H1 (cell line): ENCODE measurements around the gene RNFT2. TPM values are rescaled to one million over a fixed set of nuclear protein-coding genes. Genes with fewer than 3 reads are reported as not detected.

Experiments used
- CTCF ChIA-PET: fragments of 300-600 bp; sonication (Branson Sonifier 250); formaldehyde crosslinking; loops from one replicate; lab custom pipeline; 2021; ENCODE audit not compliant: partially characterized antibody; lab: Charles Lee
- POLR2A ChIA-PET: fragments of 300-600 bp; sonication (Branson Sonifier 250); formaldehyde crosslinking; loops from one replicate; lab custom pipeline; 2021; ENCODE audit warnings: inconsistent platforms; ENCODE audit not compliant: partially characterized antibody; lab: Charles Lee
- DNase-seq, 2 experiments: peaks; one replicate each; pipeline versions ENCODE4 v3.0.0 to v3.0.0-alpha.2; 2010 to 2022; ENCODE audit warnings: low spot score in 2 of 2, low read depth in 1 of 2, mixed read lengths in 1 of 2
- FAIRE-seq: peaks from 2 replicates; lab custom pipeline; 2011; peaks lifted over from hg19 to GRCh38; lab: Jason Lieb, UNC
- H2AFZ ChIP-seq: 2 replicates; pipeline ENCODE4 v1.8.1; 2012; ENCODE audit warnings: low read length, inconsistent platforms
- H2AK5ac ChIP-seq: 2 replicates; pipeline ENCODE4 v1.6.1; 2013; ENCODE audit warnings: low read depth, low read length
- H2BK120ac ChIP-seq: replicated peaks from 2 replicates; pipeline ENCODE3; 2013; ENCODE audit warnings: low read depth, low read length, inconsistent platforms
- H2BK12ac ChIP-seq: 2 replicates; pipeline ENCODE4 v1.6.1; 2013; ENCODE audit warnings: low read depth, low read length
- H2BK15ac ChIP-seq: 2 replicates; pipeline ENCODE4 v1.6.1; 2013; ENCODE audit warnings: low read length
- H2BK20ac ChIP-seq: 2 replicates; pipeline ENCODE4 v1.6.1; 2013; ENCODE audit warnings: low read length
- H2BK5ac ChIP-seq: 2 replicates; pipeline ENCODE4 v1.6.1; 2013; ENCODE audit warnings: low read depth, low read length
- H3K14ac ChIP-seq: 2 replicates; pipeline ENCODE4 v1.6.1; 2013; ENCODE audit warnings: inconsistent platforms; ENCODE audit not compliant: insufficient read length
- H3K18ac ChIP-seq: 2 replicates; pipeline ENCODE4 v1.6.1; 2013; ENCODE audit warnings: low read length; ENCODE audit errors: extremely low read depth
- H3K23ac ChIP-seq: 2 replicates; pipeline ENCODE4 v1.6.1; 2013; ENCODE audit warnings: inconsistent platforms; ENCODE audit not compliant: insufficient read length
- H3K23me2 ChIP-seq: 2 replicates; pipeline ENCODE4 v1.6.1; 2013; ENCODE audit warnings: low read depth, low read length
- H3K27ac ChIP-seq: 2 replicates; pipeline ENCODE4 v1.6.1; 2011; ENCODE audit warnings: low read depth, low read length, inconsistent platforms
- H3K27me3 ChIP-seq, 4 experiments: replicated peaks in 1 of 4; 1 replicate in 1 of 4; 2 replicates in 3 of 4; pipeline versions ENCODE4 v1.6.1 to v1.8.1; 2011 to 2013; ENCODE audit warnings: low read length in 3 of 4, mild to moderate bottlenecking in 3 of 4, inconsistent platforms in 2 of 4, mixed read lengths in 2 of 4, moderate library complexity in 1 of 4; ENCODE audit not compliant: control insufficient read depth in 3 of 4, insufficient read depth in 3 of 4; ENCODE audit errors: extremely low read depth in 1 of 4
- H3K36me3 ChIP-seq, 4 experiments: 2 replicates each; pipeline versions ENCODE4 v1.6.1 to v1.8.1; 2011 to 2013; ENCODE audit warnings: mild to moderate bottlenecking in 4 of 4, low read length in 3 of 4, moderate library complexity in 2 of 4, control low read depth in 1 of 4, inconsistent platforms in 1 of 4; ENCODE audit not compliant: insufficient read depth in 4 of 4, control insufficient read depth in 2 of 4
- H3K4ac ChIP-seq: replicated peaks from 2 replicates; pipeline ENCODE3; 2013; ENCODE audit warnings: low read length, low read depth, mixed read lengths, inconsistent platforms; ENCODE audit not compliant: insufficient read length
- H3K4me1 ChIP-seq, 4 experiments: replicated peaks in 1 of 4; 1 replicate in 1 of 4; 2 replicates in 3 of 4; pipeline versions ENCODE4 v1.6.1 to v1.8.1; 2011 to 2013; ENCODE audit warnings: low read length in 3 of 4, inconsistent platforms in 2 of 4, mixed read lengths in 1 of 4; ENCODE audit not compliant: insufficient read depth in 4 of 4, control insufficient read depth in 3 of 4
- H3K4me2 ChIP-seq, 2 experiments: 2 replicates each; pipeline versions ENCODE4 v1.6.1 to v1.8.1; 2011 to 2013; ENCODE audit warnings: low read depth in 2 of 2, low read length in 2 of 2, control low read depth in 1 of 2, inconsistent platforms in 1 of 2, mild to moderate bottlenecking in 1 of 2; ENCODE audit not compliant: insufficient read depth in 1 of 2
- H3K4me3 ChIP-seq, 4 experiments: fragments of 200-600, 300-600 bp in 1 of 4; sonication (generic), shearing (Covaris generic), sonication (Bioruptor Twin) in 1 of 4; 2 replicates each; pipeline versions ENCODE4 v1.5.1 to v1.8.1; 2011 to 2016; ENCODE audit warnings: low read length in 4 of 4, low read depth in 3 of 4, control low read depth in 2 of 4, inconsistent platforms in 2 of 4, mild to moderate bottlenecking in 2 of 4, mixed read lengths in 1 of 4, moderate library complexity in 1 of 4; ENCODE audit not compliant: insufficient read depth in 2 of 4; ENCODE audit errors: extremely low read depth in 1 of 4
- H3K56ac ChIP-seq: replicated peaks from 2 replicates; pipeline ENCODE3; 2013; ENCODE audit warnings: low read depth, mild to moderate bottlenecking, mixed read lengths, low read length, inconsistent platforms; ENCODE audit not compliant: insufficient read length
- H3K79me1 ChIP-seq: 2 replicates; pipeline ENCODE4 v1.6.1; 2013; ENCODE audit warnings: low read depth, low read length, control low read depth
- H3K79me2 ChIP-seq, 2 experiments: 2 replicates each; pipeline versions ENCODE4 v1.6.1 to v1.8.1; 2012 to 2013; ENCODE audit warnings: low read length in 2 of 2, mild to moderate bottlenecking in 2 of 2, inconsistent platforms in 1 of 2; ENCODE audit not compliant: insufficient read depth in 2 of 2, control insufficient read depth in 1 of 2
- H3K9ac ChIP-seq, 4 experiments: replicated peaks in 1 of 4; 1 replicate in 1 of 4; 2 replicates in 3 of 4; pipeline versions ENCODE4 v1.6.1 to v1.8.1; 2011 to 2013; ENCODE audit warnings: low read depth in 3 of 4, low read length in 3 of 4, control low read depth in 2 of 4, mild to moderate bottlenecking in 2 of 4, moderate library complexity in 2 of 4, inconsistent platforms in 1 of 4; ENCODE audit errors: extremely low read depth in 1 of 4
- H3K9me3 ChIP-seq, 2 experiments: 2 replicates each; pipeline versions ENCODE4 v1.6.1 to v1.8.1; 2012 to 2013; ENCODE audit warnings: mild to moderate bottlenecking in 2 of 2, moderate library complexity in 2 of 2, control low read depth in 1 of 2, inconsistent platforms in 1 of 2, low read depth in 1 of 2, low read length in 1 of 2, mixed read lengths in 1 of 2; ENCODE audit not compliant: insufficient read depth in 2 of 2
- H4K20me1 ChIP-seq, 2 experiments: replicated peaks in 1 of 2; 2 replicates each; pipeline versions ENCODE3 to v1.8.1; 2011 to 2013; ENCODE audit warnings: inconsistent platforms in 2 of 2, low read length in 2 of 2, mild to moderate bottlenecking in 1 of 2; ENCODE audit not compliant: insufficient read depth in 2 of 2, control insufficient read depth in 1 of 2
- H4K5ac ChIP-seq: 2 replicates; pipeline ENCODE4 v1.6.1; 2013; ENCODE audit warnings: low read length, low read depth, mixed read lengths, inconsistent platforms; ENCODE audit not compliant: insufficient read length
- H4K8ac ChIP-seq: 2 replicates; pipeline ENCODE4 v1.8.0; 2013; ENCODE audit warnings: mild to moderate bottlenecking, moderate library complexity, low read length, inconsistent platforms; ENCODE audit not compliant: insufficient read depth; ENCODE audit errors: extremely low read depth
- H4K91ac ChIP-seq: replicated peaks from 2 replicates; pipeline ENCODE3; 2013; ENCODE audit warnings: low read length, mixed read lengths, inconsistent platforms; ENCODE audit not compliant: insufficient read length
- RFX5 ChIP-seq: IDR thresholded peaks from 2 replicates; pipeline ENCODE4 v1.6.1; 2011; ENCODE audit warnings: low read depth, low read length, improper control_type of control experiment, borderline replicate concordance
- SRF ChIP-seq: IDR thresholded peaks from 2 replicates; pipeline ENCODE4 v1.6.1; 2011; ENCODE audit warnings: mild to moderate bottlenecking, low read depth, low read length, moderate library complexity
- WGBS, 2 experiments: shearing (Covaris generic) in 1 of 2; methylation state at CpG; one replicate each; pipeline versions ENCODE4 v1.1.6 to v1.1.7; 2013 to 2015; ENCODE audit warnings: low lambda C conversion rate in 2 of 2, mixed read lengths in 2 of 2, inconsistent platforms in 1 of 2, low coverage in 1 of 2, missing lambda C conversion rate in 1 of 2; ENCODE audit not compliant: insufficient replicate concordance in 2 of 2, insufficient coverage in 1 of 2, insufficient read length in 1 of 2; ENCODE audit errors: extremely low coverage in 1 of 2, missing lambda C conversion rate in 1 of 2; 5-methylcytosine and 5-hydroxymethylcytosine counted together
- polyA plus RNA-seq, 7 experiments: library from polyadenylated mRNA; depleted of rRNA in 3 of 7; stranded (reverse) in 5 of 7; unstranded in 2 of 7; fragments of >200 nt in 5 of 7; fragments of 200-250 nt in 2 of 7; gene quantifications; 1 replicate in 5 of 7; 2 replicates in 1 of 7; 4 replicates in 1 of 7; pipeline versions ENCODE4 v1.2.1 to v1.2.3, GENCODE V29; 2011 to 2013; ENCODE audit warnings: missing spikeins in 2 of 7, mixed read lengths in 2 of 7
- total RNA-seq: library from RNA; stranded (reverse); fragmentation: NEBNext Ultra II Directional; extraction: Animal tissue kit (Norgen Biotek cat#: 25700); gene quantifications from 2 replicates; pipeline ENCODE4 v1.2.1, GENCODE V29; 2021

Gene RNFT2
- total and polyA plus RNA-seq, 2 of the 8 experiments (the other 6 are each of a cell fraction or from before 2014, with no cell fraction given) = 14.2 to 33.1 TPM

GRCh38 chr12:116820064-116820656, 82.0 kb downstream of the RNFT2 start:
- CTCF ChIA-PET = interaction anchor here (0.6 to 2.1 kb wide), 6 partner anchors 22 to 300 kb away, joined by 3 to 5 read pairs (median 3); no protein-coding TSS in a partner anchor
- H3K4me2 ChIP-seq = no peak overlapping the region

More at GRCh38 chr12:116820064-116820656, 82.0 kb downstream of the RNFT2 start:
- no peak overlapping the region for H3K56ac ChIP-seq
- H2AFZ ChIP-seq = no peak overlapping the region
- H3K14ac ChIP-seq = no peak overlapping the region
- H2BK20ac ChIP-seq = no peak overlapping the region
- no peaks in the 10 kb centered on the region for H4K20me1 ChIP-seq
- H3K9me3 ChIP-seq = no peaks in the 10 kb centered on the region
- no peak overlapping the region for H2BK12ac ChIP-seq
- no peak overlapping the region for H2BK120ac ChIP-seq
- no peak for FAIRE-seq
- H2BK15ac ChIP-seq = no peak overlapping the region
- no peak for TF ChIP-seq SRF
- TF ChIP-seq RFX5 = peak; percentile 74
- TF ChIP-seq, all 59 proteins: peak for 1
- no peak overlapping the region for H4K91ac ChIP-seq
- no peak overlapping the region for H3K4ac ChIP-seq
- no peak overlapping the region for H3K9ac ChIP-seq
- peaks cover 4% of the 10 kb centered on the region; the same call in 1 of the 2 replicates for H3K23me2 ChIP-seq
- no peak overlapping the region for H2BK5ac ChIP-seq
- H2AK5ac ChIP-seq = no peak overlapping the region
- no peak overlapping the region for H4K8ac ChIP-seq
- POLR2A ChIA-PET = no interaction called here
- 86% methylated on average over 10 of the region's 10 CpGs; no CpG with 5 or more reads in 1 of the 2 experiments for WGBS, 2 experiments
- no peaks in the 10 kb centered on the region for H3K79me1 ChIP-seq
- H3K27ac ChIP-seq = no peak overlapping the region
- no peak for DNase-seq
- H3K79me2 ChIP-seq = no peaks in the 10 kb centered on the region
- no peak overlapping the region for H3K23ac ChIP-seq
- peaks cover 1 to 7% (median 5%) of the 10 kb centered on the region in 4 experiments; a peak in 4 of 7 replicates for H3K4me1 ChIP-seq
- no peaks in the 10 kb centered on the region for H3K27me3 ChIP-seq
- H3K18ac ChIP-seq = no peak overlapping the region
- no peak overlapping the region for H4K5ac ChIP-seq
- H3K36me3 ChIP-seq = no peaks in the 10 kb centered on the region; a peak in 2 of 8 replicates
- peak overlapping the region in 1 of 4 experiments; percentile 90; a peak in 1 of 8 replicates for H3K4me3 ChIP-seq
